GM13976 (cell line): Measurements from ENCODE around the gene ASS1.

Experiments
- DNase-seq: peaks from one replicate; pipeline ENCODE4 v3.0.0; 2012; ENCODE audit warnings: low spot score
- in situ Hi-C: fragments of 300-500 bp; cut with MboI; formaldehyde crosslinking; loops from one replicate; pipeline ENCODE4 v1.12.0; 2022; ENCODE audit warnings: low sequenced_read_pairs, mixed read lengths, inconsistent platforms; ENCODE audit not compliant: unreplicated experiment
- TF ChIP-seq, protein P1 (sequence below): IDR thresholded peaks from 2 replicates; pipeline ENCODE4 v1.5.1; 2012; ENCODE audit warnings: borderline replicate concordance, mild to moderate bottlenecking; ENCODE audit not compliant: insufficient read depth; ENCODE audit errors: extremely low read depth, missing control alignments, control extremely low read depth

ASS1 gene

DNA sequence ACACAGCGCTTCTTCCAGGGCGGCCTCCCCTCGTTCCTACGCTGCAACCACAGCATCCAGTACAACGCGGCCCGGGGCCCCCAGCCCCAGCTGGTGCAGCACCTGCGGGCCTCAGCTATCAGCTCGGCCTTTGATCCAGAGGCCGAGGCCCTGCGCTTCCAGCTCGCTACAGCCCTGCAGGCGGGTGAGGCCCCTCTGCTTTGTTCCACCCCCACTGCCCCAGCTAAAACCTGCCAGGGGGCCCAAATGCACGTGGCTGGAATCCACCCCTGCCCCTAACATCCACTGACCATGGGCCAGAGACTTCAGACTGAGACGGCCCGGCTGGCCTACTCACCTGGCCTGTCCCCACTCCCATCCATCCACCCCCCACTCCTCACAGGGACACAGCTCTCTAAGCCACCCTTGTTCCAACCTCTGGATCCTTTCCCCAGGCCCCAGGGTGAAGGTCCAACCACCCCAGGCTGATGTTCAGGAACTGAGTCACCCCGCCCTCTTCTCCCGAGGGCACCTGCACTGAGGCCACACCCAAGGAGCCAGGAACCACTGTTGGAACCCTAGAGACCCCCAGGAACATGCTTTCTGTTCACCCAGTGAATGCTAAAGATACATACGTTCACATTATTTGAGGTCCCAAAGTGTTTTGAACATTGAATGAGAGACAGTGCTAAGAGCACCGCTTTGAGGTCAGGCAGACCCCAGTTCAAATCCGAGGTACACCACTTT, 18.9 kb upstream of the ASS1 start:
- in situ Hi-C loops, result no loop called here
- TF ChIP-seq, protein P1, sequence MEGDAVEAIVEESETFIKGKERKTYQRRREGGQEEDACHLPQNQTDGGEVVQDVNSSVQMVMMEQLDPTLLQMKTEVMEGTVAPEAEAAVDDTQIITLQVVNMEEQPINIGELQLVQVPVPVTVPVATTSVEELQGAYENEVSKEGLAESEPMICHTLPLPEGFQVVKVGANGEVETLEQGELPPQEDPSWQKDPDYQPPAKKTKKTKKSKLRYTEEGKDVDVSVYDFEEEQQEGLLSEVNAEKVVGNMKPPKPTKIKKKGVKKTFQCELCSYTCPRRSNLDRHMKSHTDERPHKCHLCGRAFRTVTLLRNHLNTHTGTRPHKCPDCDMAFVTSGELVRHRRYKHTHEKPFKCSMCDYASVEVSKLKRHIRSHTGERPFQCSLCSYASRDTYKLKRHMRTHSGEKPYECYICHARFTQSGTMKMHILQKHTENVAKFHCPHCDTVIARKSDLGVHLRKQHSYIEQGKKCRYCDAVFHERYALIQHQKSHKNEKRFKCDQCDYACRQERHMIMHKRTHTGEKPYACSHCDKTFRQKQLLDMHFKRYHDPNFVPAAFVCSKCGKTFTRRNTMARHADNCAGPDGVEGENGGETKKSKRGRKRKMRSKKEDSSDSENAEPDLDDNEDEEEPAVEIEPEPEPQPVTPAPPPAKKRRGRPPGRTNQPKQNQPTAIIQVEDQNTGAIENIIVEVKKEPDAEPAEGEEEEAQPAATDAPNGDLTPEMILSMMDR, result no peak
- DNase-seq, result no peak

DNA sequence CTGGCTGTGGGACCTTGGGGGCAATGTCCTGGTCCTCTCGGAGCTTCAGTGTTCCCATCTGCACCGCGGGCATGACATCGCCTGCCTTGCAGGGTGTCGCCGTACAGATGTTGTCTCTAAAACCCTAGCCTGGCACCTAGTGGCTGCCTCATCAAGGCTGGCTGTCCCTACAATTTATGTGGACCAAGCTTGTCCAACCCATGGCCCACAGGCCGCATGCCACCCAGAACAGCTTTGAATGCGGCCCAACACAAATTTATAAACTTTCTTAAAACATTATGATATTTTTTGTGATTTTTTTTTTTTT, 18.3 kb upstream of the ASS1 start:
- no peak for DNase-seq
- TF ChIP-seq, protein P1, result no peak
- in situ Hi-C loops, result no loop called here

DNA sequence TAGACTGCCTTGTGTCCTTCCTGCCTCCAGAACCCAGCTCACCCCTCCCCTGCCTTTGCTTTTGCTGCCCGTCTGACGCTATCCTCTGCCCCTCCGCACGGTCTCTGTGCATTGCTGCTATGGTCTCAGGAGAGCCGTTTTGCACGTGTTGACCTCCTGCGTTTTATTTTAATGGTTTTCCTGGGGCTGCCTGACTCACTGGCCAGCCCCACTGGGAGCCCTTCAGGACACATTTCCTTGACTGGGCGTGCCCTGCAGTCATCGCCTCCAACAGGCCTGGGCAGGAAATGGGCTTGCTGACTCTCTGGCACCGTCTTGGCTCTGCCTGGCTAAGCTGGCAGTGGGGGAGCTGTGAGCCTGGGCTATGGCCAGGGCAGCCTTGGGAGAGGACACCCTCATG, 17.9 kb upstream of the ASS1 start:
- in situ Hi-C loops, result no loop called here
- DNase-seq, result no peak
- TF ChIP-seq, protein P1, result no peak

DNA sequence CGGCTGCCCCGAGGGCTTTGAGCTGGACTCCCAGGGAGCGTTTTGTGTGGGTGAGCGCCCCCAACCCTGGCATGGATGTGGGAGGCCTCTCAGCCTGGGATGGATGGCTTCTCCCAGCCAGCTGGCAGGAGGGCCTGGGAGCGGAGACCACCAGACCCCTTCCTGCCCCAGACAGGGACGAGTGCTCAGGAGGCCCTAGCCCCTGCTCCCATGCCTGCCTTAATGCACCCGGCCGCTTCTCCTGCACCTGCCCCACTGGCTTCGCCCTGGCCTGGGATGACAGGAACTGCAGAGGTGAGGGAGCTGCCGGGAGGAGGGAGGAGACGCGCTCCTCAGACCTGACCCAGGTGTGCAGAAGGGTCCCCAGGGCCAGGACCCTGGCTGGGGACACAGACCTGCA, 17.4 kb upstream of the ASS1 start:
- in situ Hi-C loops, result no loop called here
- DNase-seq, result no peak
- TF ChIP-seq, protein P1, result no peak

DNA sequence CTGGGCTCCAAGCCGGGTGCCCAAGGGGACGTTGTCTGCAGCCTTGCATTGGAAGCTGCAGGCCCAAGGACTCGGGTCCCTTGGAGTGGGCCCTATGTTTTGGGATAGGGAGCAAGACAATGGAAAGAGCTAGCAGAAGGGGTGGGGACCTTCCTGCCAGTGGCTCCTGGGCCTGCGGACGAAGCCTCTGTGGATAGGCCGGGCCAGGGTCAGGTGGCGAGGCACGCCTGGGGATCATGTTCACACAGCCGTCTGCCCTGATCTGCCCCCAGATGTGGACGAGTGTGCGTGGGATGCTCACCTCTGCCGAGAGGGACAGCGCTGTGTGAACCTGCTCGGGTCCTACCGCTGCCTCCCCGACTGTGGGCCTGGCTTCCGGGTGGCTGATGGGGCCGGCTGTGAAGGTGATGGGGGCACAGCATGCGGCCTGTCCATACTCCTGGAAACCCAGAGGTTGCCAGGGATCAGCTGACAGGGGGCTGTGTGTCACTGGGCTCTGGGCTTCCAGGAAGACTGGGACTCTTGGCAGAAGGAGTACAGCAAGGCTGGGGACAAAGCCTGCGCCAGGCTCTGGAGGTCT, 16.6 kb upstream of the ASS1 start:
- in situ Hi-C loops, result no loop called here

DNA sequence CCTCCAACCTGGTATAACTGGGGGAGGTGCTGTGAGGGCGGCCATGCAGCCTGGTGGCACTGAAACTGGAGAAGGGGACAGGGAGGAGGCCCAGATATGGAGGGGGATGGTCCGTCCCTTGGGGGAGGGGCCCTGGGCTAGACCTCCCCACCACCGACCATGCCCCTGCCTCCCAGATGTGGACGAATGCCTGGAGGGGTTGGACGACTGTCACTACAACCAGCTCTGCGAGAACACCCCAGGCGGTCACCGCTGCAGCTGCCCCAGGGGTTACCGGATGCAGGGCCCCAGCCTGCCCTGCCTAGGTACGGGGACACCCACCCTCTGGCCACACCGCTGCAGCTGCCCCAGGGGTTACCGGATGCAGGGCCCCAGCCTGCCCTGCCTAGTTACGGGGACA, 15.4 kb upstream of the ASS1 start:
- DNase-seq, result no peak
- TF ChIP-seq, protein P1, result no peak
- in situ Hi-C loops, result no loop called here

More for the DNA sequence above, 16.6 kb upstream of the ASS1 start:
- TF ChIP-seq, protein P1, result no peak
- DNase-seq, result no peak
